ENCODE data around the gene CSPG5.
A peak's percentile ranks its signal among the peaks of the same experiment; 100 is the strongest.

CSPG5 gene

DNA sequence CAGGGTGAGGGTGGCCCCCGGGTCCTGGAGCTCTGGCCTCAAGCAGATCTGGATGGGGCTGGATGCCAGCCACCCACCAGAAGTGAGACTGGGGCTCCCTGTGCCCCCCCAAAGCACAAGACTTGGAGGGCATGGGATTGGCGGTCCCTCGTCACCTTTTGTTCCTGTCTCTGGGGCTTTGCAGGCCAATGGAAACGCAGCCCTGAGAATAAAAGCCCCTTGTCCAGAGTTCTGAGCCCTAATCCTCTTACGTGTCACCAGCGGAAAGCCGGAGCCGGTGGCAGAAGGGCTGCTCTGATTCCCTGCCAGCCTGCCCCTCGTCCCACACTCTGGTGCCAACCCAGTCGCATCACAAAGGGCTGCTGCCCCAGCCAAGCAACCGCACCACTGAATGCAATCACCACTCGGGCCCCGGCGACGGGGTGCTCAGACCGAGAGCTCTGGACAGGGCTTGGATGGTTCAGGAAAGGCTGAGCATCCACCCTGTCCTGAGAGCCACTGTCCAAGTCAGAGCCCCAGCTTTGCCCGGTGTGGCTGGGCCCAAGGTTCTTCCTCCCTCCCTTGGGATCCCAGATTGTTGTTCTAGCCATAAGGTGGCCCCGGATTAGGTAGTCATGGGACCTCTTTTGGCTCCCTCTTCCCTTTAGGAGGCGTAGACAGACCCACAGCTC, 42.3 kb downstream of the CSPG5 start:
- DNase-seq = no peak

DNA sequence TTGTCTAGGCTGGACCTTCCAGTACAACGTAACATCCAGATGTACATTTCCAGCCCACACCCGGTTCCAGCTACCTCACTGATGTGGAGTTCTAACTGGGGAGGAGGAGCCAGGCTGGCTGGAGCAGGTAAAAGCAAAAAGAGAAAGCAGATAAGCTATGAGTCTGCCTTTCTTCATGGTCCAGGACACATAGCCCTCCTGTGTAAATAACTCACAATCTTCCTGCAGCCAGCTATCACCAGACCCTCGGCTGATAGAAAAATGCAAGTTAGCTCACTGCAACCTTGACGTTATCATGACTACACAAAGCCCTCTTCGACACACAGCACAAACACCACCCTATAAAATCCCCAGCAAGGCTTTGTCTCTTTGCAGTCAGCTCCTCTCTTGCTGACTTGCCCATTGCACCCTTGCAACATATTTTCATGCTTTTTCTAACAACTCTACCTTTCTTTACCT, 44.6 kb downstream of the CSPG5 start:
- no peak for DNase-seq

DNA sequence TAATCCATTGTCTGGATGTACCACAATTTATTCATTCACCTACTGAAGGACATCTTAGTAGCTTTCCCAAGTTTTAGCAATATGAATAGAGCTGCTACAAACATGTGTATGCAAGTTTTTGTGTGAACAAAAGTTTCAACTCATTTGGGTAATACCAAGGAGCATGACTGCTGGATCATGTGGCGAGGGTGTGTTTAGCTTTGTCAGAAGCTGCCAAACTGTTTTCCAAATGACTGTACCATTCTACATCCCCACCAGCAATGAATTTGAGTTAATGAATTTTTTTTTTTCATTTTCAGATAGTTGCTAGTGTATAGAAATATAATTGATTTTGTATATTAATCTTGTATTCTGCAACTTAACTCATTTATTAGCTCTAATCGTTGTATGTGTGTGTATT, 45.2 kb downstream of the CSPG5 start:
- no peak for DNase-seq

DNA sequence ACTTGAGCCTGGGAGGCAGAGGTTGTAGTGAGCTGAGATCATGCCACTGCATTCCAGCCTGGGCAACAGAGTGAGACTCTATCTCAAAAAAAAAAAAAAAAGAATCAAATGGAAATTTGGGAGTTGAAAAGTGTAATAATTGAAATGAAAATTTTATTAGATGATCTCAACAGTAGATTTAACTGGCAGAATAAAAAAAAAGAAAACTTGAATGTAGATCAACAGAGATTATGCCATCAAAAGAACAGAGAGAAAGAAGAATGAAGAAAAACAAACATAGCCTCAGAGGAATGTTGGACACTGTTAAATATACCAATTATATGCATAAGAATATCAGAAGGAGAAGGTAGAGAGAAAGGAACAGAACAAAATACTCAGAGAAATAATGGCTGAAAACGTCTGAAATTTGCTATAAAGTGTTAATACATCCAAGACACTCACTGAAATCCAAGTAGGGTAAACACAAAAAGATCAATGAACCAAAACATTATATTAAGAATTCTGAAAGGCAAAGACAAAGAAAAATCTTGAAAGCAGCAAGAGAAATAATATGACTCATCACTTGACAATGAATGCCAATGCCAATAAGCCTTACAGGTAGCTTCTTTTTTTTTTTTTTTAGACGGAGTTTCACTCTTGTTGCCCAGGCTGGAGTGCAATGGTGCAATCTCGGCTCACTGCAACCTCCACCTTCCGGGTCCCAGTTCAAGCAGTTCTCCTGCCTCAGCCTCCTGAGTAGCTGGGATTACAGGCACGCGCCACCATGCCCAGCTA, 50.5 kb downstream of the CSPG5 start:
- DNase-seq = no peak

DNA sequence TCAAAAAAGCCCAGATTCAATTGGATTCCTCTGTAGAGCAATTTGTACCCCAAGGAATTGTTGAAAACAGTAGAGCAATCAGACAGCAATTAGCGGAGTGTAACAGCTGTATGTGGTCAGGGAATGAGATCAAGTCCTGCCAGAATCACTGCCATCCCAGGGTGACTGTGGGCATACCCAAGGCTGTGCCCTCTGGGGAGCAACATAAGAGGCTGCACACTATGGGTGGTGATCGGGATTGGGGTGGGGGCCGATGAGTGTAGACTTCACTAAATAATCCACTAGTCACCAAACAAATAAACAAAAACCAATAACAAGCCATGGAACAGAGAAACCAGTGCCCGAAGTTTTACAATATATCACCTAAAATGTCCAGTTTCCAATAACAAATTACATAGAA, 53.0 kb downstream of the CSPG5 start:
- no peak for DNase-seq

DNA sequence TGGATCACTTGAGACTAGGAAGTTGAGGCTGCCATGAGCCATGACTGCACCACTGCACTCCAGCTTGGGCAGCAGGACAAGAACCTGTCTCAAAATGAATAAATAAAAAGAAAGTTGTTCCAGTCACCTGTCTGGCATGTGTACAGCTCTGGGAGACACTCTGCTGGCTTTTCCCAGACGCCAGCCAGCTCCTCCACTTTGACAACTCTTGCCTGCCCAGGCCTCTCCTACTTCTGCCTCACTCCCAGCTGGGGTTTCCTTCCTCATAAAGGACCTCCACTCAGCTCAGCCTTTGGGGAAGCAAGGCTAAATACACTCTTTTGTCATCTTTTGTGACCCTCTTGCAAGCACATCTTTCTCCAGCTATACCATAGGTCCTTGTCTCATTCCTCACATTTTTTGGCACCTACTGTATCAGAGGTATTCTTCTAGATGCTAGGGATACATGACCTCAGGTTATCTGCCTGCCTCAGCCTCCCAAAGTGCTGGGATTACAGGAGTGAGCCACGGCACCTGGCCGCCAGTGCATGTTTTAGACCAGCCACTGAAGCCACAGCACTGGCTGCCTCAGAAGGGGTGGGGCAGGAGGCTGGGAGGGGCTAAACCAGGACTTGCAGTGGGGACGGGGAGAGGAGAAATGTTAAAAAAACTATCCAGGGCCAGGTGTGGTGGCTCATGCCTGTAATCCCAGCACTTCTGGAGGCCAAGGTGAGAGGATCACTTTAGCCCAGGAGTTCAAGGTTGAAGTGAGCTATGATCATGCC, 55.2 kb downstream of the CSPG5 start:
- no peak for DNase-seq

DNA sequence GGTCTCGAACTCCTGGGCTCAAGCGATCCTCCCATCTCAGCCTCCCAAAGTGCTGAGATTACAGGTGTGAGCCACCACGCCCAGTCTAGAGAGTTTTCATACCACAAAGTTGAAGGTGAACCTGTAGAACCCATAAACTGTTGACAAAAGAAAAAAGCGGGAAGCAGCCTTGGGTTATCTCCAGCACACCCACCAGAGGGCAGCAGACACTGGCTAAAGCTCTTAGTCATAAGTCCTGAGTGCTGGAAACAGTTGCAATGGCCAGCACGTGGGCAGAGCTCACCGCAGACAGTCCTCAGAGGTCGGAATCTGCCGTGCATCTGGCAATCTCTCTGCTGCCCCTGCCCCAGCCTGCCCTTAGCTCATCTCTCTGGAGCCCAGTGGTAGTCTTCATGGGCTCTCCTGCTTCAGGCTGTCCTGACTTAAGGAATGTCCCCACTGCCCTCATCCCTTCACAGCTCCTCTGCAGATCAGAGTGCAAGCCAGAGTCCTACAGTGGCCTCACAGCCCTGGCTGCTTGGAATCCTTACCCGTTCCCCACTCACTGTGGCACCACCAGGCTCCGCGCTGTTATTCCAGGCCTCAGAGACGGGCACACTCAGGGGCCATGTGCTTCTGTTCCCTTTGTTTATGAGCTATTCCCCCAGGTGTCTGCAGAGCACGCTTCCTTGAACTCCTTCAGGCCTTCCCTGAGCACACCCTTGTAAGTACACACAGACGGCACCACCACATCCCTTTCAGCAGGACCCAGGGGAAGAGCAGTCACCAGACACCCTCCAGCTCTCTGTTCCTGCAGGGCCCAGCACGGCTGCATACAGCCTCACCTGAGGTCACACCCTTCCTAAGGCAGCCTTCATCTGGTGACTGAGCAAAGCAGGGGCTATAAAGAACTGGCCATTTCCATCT, 56.3 kb downstream of the CSPG5 start:
- DNase-seq = peak; percentile 20

DNA sequence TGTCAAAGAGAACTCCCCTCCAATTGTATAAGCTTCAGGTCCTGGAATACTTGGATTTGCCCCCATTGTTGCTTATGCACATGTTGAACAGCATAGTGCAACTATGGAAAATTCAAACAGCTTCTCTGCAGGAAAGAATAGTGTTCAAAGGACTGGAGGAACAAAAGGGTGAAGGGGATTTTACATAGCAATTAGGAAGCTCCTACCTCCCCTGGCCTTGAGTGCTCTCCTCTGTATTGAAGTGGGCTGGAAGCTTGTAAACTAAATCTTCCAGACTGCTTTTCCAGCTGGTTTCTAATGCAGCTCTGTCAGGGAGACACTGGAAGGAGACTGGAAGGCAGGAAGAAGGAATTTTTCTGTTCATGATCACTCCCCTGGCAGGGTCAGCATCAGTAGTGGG, 57.9 kb downstream of the CSPG5 start:
- DNase-seq = no peak

DNA sequence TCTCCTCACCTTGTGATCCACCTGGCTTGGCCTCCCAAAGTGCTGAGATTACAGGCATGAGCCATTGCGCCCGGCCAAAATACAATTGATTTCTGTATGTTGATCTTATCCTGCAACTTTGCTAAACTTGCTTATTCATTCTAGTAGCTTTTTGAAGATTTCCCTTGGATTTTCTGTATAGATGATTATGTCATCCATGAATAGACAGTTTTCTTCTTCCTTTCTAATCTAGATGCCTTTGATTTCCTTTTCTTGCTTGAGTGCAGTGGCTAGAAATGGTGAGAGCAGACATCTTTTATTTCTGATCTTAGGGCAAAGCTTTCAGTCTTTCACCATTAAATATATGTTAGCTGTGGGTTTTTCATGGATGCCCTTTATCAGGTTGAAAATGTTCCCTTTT, 60.7 kb downstream of the CSPG5 start:
- no peak for DNase-seq

DNA sequence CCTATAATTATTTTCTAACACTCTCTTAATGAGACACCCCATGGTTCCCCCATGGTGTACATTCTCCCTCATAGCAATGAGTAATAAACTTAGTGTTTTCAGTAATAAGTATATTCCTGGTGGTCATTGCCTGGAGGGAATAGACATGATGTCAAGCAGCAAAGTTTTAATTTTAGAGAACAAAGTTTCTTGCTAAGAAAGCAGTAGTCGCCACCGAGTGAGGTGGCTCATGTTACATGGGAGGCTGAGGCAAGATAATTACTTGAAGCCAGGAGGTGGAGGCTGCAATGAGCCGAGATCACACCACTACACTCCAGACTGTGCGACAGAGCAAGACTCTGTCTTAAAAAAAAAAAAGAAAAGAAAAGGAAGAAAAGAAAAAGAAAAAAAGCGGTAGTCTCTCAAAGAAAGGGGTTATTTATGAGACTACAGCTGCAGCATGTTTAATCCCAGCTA, 62.8 kb downstream of the CSPG5 start:
- no peak for DNase-seq

DNA sequence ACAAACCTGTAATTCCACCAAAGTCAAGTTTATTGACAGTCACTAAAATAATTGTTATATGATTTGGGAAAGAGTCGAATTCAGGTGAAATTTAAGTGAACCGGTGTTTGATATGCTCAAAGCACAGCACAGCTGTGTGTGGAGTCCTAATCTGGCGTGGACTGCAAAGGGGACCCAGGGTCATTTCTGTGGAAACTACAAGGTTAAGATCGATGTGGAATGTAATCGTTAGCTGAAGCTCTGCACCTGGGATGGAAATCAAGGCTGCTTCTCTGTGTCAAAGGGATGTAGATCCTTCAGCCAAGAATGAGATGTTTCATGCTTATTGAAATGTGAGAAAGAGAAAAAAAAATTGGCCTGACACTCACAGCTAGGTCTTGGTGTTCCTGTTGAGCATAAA, 63.6 kb downstream of the CSPG5 start:
- DNase-seq = no peak

DNA sequence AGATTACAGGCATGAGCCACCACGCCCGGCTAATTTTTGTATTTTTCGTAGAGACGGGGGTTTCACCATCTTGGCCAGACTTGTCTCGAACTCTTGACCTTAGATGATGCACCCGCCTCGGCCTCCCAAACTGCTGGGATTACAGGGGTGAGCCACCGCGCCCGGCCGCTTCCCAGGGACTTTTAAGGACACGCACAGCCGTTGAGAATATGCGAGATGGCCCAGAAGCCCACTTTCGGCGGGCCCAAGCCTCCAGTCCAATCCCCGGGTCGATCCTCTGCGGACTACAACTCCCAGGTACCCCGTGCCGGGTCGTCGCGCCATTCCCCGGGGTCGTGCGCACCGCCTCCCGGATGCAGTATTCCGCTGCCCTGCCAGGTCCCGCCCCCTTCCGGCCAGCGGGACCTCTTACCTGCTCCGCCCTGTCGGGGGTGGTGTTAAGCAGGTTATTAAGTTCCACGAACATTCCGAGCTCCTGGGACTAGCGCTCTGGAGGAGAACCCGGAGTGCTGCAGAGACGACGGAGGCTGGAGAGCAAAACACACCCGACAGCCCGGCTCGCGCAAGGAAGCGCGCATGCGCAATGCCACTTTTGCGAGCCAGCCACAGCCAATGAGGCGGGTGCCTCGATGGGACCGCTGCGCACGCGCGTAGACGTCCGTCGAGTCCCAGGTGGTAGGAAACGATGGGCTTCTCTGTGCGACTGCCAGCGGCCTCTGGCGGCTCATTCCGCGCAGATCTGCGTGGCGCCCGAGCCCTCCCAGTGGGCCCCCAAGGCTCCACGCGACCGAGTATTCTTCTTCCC, 65.3 kb downstream of the CSPG5 start, which contains the start of gene ELP6:
Gene ELP6 (minus strand): TSS at position 588 of the 805 bp plus-strand sequence. CDS start 122 bp downstream, at position 466.
- DNase-seq = peak; percentile 81

DNA sequence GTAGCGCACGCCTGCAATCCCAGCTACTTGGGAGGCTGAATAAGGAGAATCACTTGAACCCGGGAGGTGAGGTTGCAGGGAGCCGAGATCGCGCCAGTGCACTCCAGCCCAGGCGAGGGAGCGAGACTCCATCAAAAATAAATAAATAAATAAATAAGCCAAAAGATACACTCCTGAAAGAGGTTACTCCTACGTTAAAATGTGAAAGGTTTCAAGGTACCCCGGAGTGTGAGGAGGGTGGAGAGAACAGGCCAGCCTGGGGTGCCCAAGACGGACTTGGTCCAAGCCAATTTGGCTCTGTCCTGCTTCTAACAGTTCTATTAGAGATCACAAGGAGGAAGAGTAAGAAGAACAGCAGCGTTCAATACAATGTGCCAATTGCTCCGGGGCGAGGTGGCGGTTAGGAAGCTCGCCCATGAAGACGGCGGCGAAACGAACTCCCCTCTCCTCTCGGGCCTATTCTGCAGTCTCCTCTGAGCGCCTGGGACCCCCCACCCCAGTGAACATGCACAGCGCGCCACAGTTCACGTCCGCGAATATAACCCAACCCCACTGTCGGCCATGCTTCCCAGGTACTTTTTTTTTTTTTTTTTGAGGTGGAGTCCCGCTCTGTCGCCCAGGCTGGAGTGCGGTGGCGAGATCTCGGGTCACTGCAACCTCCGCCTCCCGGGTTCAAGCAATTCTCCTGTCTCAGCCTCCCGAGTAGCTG, 66.1 kb downstream of the CSPG5 start:
- no peak for DNase-seq

Measured in DMS79 (cell line).